GM23338 (cell line): ENCODE results near the gene HAT1. TPM values are rescaled to one million over a fixed set of nuclear protein-coding genes. Genes with fewer than 3 reads are reported as not detected.
"Not testable (repeated sequence)": the region's sequence is repeated elsewhere in the genome, so short reads cannot be mapped to it uniquely, and the experiment has no call there.

Source experiments
- ATAC-seq: fragments of 200-7000 bp; cut with Tn5 transposase; 3 replicates; pipeline ENCODE4 v1.9.1; 2020
- DNase-seq: peaks from one replicate; pipeline ENCODE4 v3.0.0-alpha.2; 2015; ENCODE audit warnings: low spot score
- H2AFZ ChIP-seq: fragments of 200-600 bp; sonication (generic); 2 replicates; pipeline ENCODE4 v1.8.0; 2016; ENCODE audit warnings: antibody characterized with exemption, mild to moderate bottlenecking, moderate library complexity
- H3F3A ChIP-seq: fragments of 200-600 bp; sonication (generic); replicated peaks from 2 replicates; pipeline ENCODE4 v1.8.0; 2017; ENCODE audit warnings: antibody characterized with exemption, mixed run types, low read depth
- H3K27ac ChIP-seq: fragments of 200-600 bp; sonication (generic); 2 replicates; pipeline ENCODE4 v1.6.1; 2016; ENCODE audit warnings: low read depth
- H3K27me3 ChIP-seq: fragments of 200-600 bp; sonication (generic); 2 replicates; pipeline ENCODE4 v1.8.0; 2016; ENCODE audit warnings: mild to moderate bottlenecking, mixed run types, moderate library complexity; ENCODE audit not compliant: insufficient read depth
- H3K36me3 ChIP-seq: fragments of 200-600 bp; sonication (generic); 2 replicates; pipeline ENCODE4 v1.8.0; 2016; ENCODE audit warnings: mild to moderate bottlenecking; ENCODE audit not compliant: insufficient read depth
- H3K4me1 ChIP-seq: fragments of 200-600 bp; sonication (generic); 2 replicates; pipeline ENCODE4 v1.8.0; 2016; ENCODE audit warnings: mild to moderate bottlenecking, moderate library complexity; ENCODE audit not compliant: insufficient read depth
- H3K4me2 ChIP-seq: fragments of 200-600 bp; sonication (generic); 2 replicates; pipeline ENCODE4 v1.7.1; 2017; ENCODE audit warnings: mixed run types
- H3K4me3 ChIP-seq: fragments of 200-600 bp; sonication (generic); 2 replicates; pipeline ENCODE4 v1.6.1; 2016; ENCODE audit warnings: mixed run types
- H3K79me2 ChIP-seq: fragments of 200-600 bp; sonication (generic); replicated peaks from 2 replicates; pipeline ENCODE4 v1.8.0; 2017; ENCODE audit warnings: mild to moderate bottlenecking; ENCODE audit not compliant: insufficient read depth
- H3K9me2 ChIP-seq: fragments of 200-600 bp; sonication (generic); 2 replicates; pipeline ENCODE4 v1.8.0; 2017; ENCODE audit not compliant: insufficient read depth
- H4K20me1 ChIP-seq: fragments of 200-600 bp; sonication (generic); replicated peaks from 2 replicates; pipeline ENCODE4 v1.8.0; 2017; ENCODE audit warnings: mild to moderate bottlenecking; ENCODE audit not compliant: insufficient read depth
- H3K27ac Mint-ChIP-seq: 2 replicates; pipeline ENCODE4 v1.8.0; 2020; ENCODE audit warnings: inconsistent platforms, mild to moderate bottlenecking, moderate library complexity, mixed read lengths
- H3K27me3 Mint-ChIP-seq: 3 replicates; pipeline ENCODE4 v1.8.0; 2022; ENCODE audit warnings: low read depth, mild to moderate bottlenecking, moderate library complexity, mixed read lengths, inconsistent platforms; ENCODE audit not compliant: insufficient read depth, poor library complexity
- H3K36me3 Mint-ChIP-seq: 3 replicates; pipeline ENCODE4 v1.8.0; 2021; ENCODE audit warnings: low read depth, mild to moderate bottlenecking, inconsistent platforms, moderate library complexity, mixed read lengths
- H3K4me1 Mint-ChIP-seq: 3 replicates; pipeline ENCODE4 v1.8.0; 2020; ENCODE audit warnings: mild to moderate bottlenecking, inconsistent platforms, mixed read lengths
- H3K4me3 Mint-ChIP-seq: 3 replicates; pipeline ENCODE4 v1.8.0; 2021; ENCODE audit warnings: moderate library complexity, mild to moderate bottlenecking, inconsistent platforms, mixed read lengths
- H3K9me3 Mint-ChIP-seq: 3 replicates; pipeline ENCODE4 v1.8.0; 2020; ENCODE audit warnings: moderate library complexity, mild to moderate bottlenecking, inconsistent platforms, mixed read lengths
- CTCF ChIP-seq, 2 experiments: fragments of 200-600 bp in 1 of 2; sonication (generic) in 1 of 2; conservative IDR thresholded peaks; 2 replicates each; pipeline versions ENCODE4 v1.5.1 to v1.6.1; 2016 to 2017; ENCODE audit warnings: antibody characterized with exemption in 2 of 2, low read depth in 2 of 2, mild to moderate bottlenecking in 2 of 2, moderate library complexity in 1 of 2
- EZH2 ChIP-seq: fragments of 200-600 bp; sonication (generic); IDR thresholded peaks from one replicate; pipeline ENCODE4 v1.8.0; 2017; ENCODE audit warnings: antibody characterized with exemption, mild to moderate bottlenecking, low read depth; ENCODE audit not compliant: unreplicated experiment
- NANOG ChIP-seq: IDR thresholded peaks from 2 replicates; pipeline ENCODE4 v1.6.1; 2016; ENCODE audit warnings: antibody characterized with exemption, borderline replicate concordance
- STAT1 ChIP-seq: IDR thresholded peaks from one replicate; pipeline ENCODE4 v1.6.1; 2016; ENCODE audit warnings: antibody characterized with exemption; ENCODE audit not compliant: unreplicated experiment
- ZNF331 ChIP-seq: fragments of 250-450 bp; sonication (Bioruptor Pico); IDR thresholded peaks from 2 replicates; pipeline ENCODE4 v1.5.0; 2020; ENCODE audit warnings: low read depth, mild to moderate bottlenecking, moderate library complexity
- ZNF462 ChIP-seq: fragments of 250-450 bp; sonication (Bioruptor Pico); IDR thresholded peaks from 2 replicates; pipeline ENCODE4 v1.5.0; 2020; ENCODE audit warnings: mild to moderate bottlenecking, moderate library complexity
- polyA plus RNA-seq: library from polyadenylated mRNA; unstranded; fragments of >200 nt; fragmentation: Nextera tagmentation; extraction: Ambion mirVana; gene quantifications from 2 replicates; pipeline ENCODE4 v1.2.1, GENCODE V29; 2016
- total RNA-seq: library from RNA; depleted of rRNA; stranded (reverse); fragments of >200 nt; shearing (Covaris generic); gene quantifications from 2 replicates; pipeline ENCODE4 v1.2.3, GENCODE V29; 2014

Gene HAT1
- total and polyA plus RNA-seq, 2 experiments from 2014 or later = 67.2 to 67.5 TPM

- TF ChIP-seq ZNF462 (CRISPR knock-in tag) = no peak
- no peak for TF ChIP-seq ZNF331 (CRISPR knock-in tag)
- TF ChIP-seq STAT1 = no peak
Observed at GRCh38 chr2:171979103-171979502, 56.8 kb downstream of the HAT1 start (continued).

GRCh38 chr2:171983924-171984323 lies 61.7 kb downstream of the HAT1 start:
- H3K4me3 ChIP-seq, H3K36me3 ChIP-seq, H3K9me3 Mint-ChIP-seq, H3K27me3 Mint-ChIP-seq, H3K9me2 ChIP-seq, H3F3A ChIP-seq, ATAC-seq, H3K4me3 Mint-ChIP-seq, H3K79me2 ChIP-seq, H3K4me1 Mint-ChIP-seq, H3K4me2 ChIP-seq, H3K27me3 ChIP-seq, H3K27ac ChIP-seq, H2AFZ ChIP-seq, H4K20me1 ChIP-seq, DNase-seq, H3K27ac Mint-ChIP-seq, H3K4me1 ChIP-seq: not testable (repeated sequence)
- peaks cover 28% of the 10 kb centered on the region for H3K36me3 Mint-ChIP-seq

- DNase-seq = no peak
- Histone ChIP-seq H3K4me2 (no peak overlapping the region), H4K20me1 (0 out of 2 replicates have a peak, but pooled peaks cover 3% of the 10 kb centered on the region), H3K27me3 (no peaks in the 10 kb centered on the region), H2AFZ (no peak overlapping the region), H3K27ac (no peak overlapping the region), H3K79me2 (no peaks in the 10 kb centered on the region), H3K9me2 (no peaks in the 10 kb centered on the region), H3F3A (no peaks in the 10 kb centered on the region), H3K4me3 (no peak overlapping the region), H3K4me1 (no peaks in the 10 kb centered on the region), H3K36me3 (peaks cover 8% of the 10 kb centered on the region)
- Mint-ChIP-seq H3K27me3 (no peaks in the 10 kb centered on the region), H3K9me3 (no peaks in the 10 kb centered on the region), H3K36me3 (peaks cover 16% of the 10 kb centered on the region; the same call in 2 of the 3 replicates), H3K27ac (no peak overlapping the region), H3K4me1 (no peaks in the 10 kb centered on the region), H3K4me3 (no peak overlapping the region)
- ATAC-seq = no peak
- TF ChIP-seq CTCF (conservative IDR thresholded peaks at IDR 0.05; ENCODE audit: low read depth in 2 of 2) (no peak), EZH2 (no peak), NANOG (no peak), ZNF331 (CRISPR knock-in tag) (no peak)
Observed at GRCh38 chr2:171985076-171985475, 62.8 kb downstream of the HAT1 start.
